SK-MEL-5 (cell line): ENCODE results near the gene FBF1. TPM values are rescaled to one million over a fixed set of nuclear protein-coding genes. Genes with fewer than 3 reads are reported as not detected.
A peak's percentile ranks its signal among the peaks of the same experiment; 100 is the strongest.
"Not testable (repeated sequence)": the region's sequence is repeated elsewhere in the genome, so short reads cannot be mapped to it uniquely, and the experiment has no call there.

ENCODE experiments used
- DNase-seq: peaks from one replicate; pipeline ENCODE4 v3.0.0-alpha.2; 2016; ENCODE audit warnings: low read depth, low spot score
- in situ Hi-C: cut with HindIII; loops from 2 replicates; pipeline ENCODE4 v1.10.0; 2016; ENCODE audit warnings: low sequenced_read_pairs, high pct_unique_total_duplicates, low pct_unique_long_range_greater_than_20kb
- total RNA-seq: library from RNA; depleted of rRNA; stranded (reverse); fragments of >200 nt; shearing (Covaris generic); gene quantifications from 2 replicates; pipeline ENCODE4 v1.2.3, GENCODE V29; 2014

Gene FBF1
- total RNA-seq, 1 experiment from 2014 or later: 24.8 TPM

- in situ Hi-C loops: no loop called here
- no peak for DNase-seq
These were observed 49.0 kb downstream of the FBF1 start for GRCh38 chr17:75891605-75892555.

- in situ Hi-C loops: no loop called here
- DNase-seq: no peak
These were observed 49.7 kb downstream of the FBF1 start for GRCh38 chr17:75891022-75891604.

- no peak for DNase-seq
- in situ Hi-C loops: no loop called here
These were observed 51.4 kb downstream of the FBF1 start for GRCh38 chr17:75889454-75889853.

- in situ Hi-C loops: no loop called here
- no peak for DNase-seq
These were observed 52.4 kb downstream of the FBF1 start for GRCh38 chr17:75888484-75888883.

GRCh38 chr17:75885860-75886259, 55.0 kb downstream of the FBF1 start:
- in situ Hi-C loops: not testable (repeated sequence)
- DNase-seq: peak; percentile 47

- DNase-seq: no peak
- in situ Hi-C loops: no loop called here
These were observed 55.4 kb downstream of the FBF1 start for GRCh38 chr17:75885431-75885830.

GRCh38 chr17:75881678-75882454, 59.0 kb downstream of the FBF1 start:
- in situ Hi-C loops: no loop called here
- DNase-seq: no peak

- DNase-seq: no peak
- in situ Hi-C loops: no loop called here
These were observed 60.6 kb downstream of the FBF1 start for GRCh38 chr17:75880266-75880665.

- in situ Hi-C loops: no loop called here
- DNase-seq: no peak
These were observed 62.5 kb downstream of the FBF1 start, which contains the start of gene TRIM47 for GRCh38 chr17:75878174-75878998. TSS of gene TRIM47 (minus strand) at chr17:75878581. CDS start at chr17:75878548, 33 bp downstream.

GRCh38 chr17:75877752-75878173, 63.1 kb downstream of the FBF1 start:
- peak; percentile 53 for DNase-seq
- in situ Hi-C loops: no loop called here

- DNase-seq: peak; percentile 85
- in situ Hi-C loops: no loop called here
These were observed 63.7 kb downstream of the FBF1 start for GRCh38 chr17:75876938-75877751.

GRCh38 chr17:75876190-75876937, 64.5 kb downstream of the FBF1 start:
- no peak for DNase-seq
- in situ Hi-C loops: no loop called here

- peak; percentile 55 for DNase-seq
- in situ Hi-C loops: no loop called here
These were observed 65.0 kb downstream of the FBF1 start for GRCh38 chr17:75875940-75876189.

- in situ Hi-C loops: no loop called here
These were observed 65.5 kb downstream of the FBF1 start for GRCh38 chr17:75875182-75875939.

GRCh38 chr17:75874323-75875181, 66.3 kb downstream of the FBF1 start:
- in situ Hi-C loops: no loop called here
- DNase-seq: no peak

More at GRCh38 chr17:75875182-75875939, 65.5 kb downstream of the FBF1 start:
- DNase-seq: no peak
